Measurements from ENCODE around the gene ARHGAP27.

DNA sequence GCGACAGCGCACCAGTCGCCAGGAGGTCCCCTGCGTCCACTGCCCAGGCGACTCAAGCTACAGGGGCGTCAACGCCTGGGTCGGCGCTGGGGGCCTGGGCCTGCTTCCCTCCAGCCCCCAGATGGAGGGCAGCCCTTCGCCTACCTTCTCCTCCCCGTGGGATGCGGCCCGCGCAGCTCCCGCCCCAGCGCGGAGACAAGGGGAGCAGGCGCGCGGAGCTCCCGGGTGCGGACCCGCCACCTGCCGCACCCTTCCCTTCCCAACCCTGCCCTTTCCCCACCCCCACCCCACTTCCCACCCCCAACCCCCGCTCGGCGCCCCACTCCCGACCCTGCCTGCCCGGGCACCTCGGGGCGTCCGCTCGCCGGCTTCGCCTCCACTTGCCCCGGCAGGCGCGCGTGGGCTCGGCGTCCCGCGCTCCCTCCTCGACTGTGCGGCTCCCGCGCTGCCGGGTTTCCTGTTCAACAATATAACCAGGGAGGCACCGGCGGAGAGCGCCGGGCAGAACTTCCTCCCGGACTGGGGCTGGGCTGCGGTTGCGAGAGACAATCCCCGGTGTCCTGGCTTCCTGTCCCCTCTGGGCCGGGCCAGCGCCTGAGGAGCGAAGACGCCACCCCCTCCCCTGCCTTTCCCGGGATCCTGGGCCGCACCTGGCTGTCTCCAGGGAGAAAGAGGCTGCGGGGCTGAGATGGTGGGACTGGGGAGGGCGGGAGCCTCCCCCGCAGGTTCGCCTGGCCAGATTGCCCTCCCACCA is at the start of gene ARHGAP27:
- TF ChIP-seq, protein P1, sequence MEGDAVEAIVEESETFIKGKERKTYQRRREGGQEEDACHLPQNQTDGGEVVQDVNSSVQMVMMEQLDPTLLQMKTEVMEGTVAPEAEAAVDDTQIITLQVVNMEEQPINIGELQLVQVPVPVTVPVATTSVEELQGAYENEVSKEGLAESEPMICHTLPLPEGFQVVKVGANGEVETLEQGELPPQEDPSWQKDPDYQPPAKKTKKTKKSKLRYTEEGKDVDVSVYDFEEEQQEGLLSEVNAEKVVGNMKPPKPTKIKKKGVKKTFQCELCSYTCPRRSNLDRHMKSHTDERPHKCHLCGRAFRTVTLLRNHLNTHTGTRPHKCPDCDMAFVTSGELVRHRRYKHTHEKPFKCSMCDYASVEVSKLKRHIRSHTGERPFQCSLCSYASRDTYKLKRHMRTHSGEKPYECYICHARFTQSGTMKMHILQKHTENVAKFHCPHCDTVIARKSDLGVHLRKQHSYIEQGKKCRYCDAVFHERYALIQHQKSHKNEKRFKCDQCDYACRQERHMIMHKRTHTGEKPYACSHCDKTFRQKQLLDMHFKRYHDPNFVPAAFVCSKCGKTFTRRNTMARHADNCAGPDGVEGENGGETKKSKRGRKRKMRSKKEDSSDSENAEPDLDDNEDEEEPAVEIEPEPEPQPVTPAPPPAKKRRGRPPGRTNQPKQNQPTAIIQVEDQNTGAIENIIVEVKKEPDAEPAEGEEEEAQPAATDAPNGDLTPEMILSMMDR (IDR thresholded peaks at IDR 0.05) = no peak
- TF ChIP-seq POLR2A (IDR thresholded peaks at IDR 0.05) = no peak

All from stomach (tissue), 4 donors.